Activated naive CD4-positive, alpha-beta T cell treated with anti-CD3 and anti-CD28 coated beads, Interleukin-2, amount 50 U/mL, for 72 hours (primary cell): ENCODE measurements around the gene SPATA45. TPM values are rescaled to one million over a fixed set of nuclear protein-coding genes. Genes with fewer than 3 reads are reported as not detected.
A peak's percentile ranks its signal among the peaks of the same experiment; 100 is the strongest.
"Not testable (repeated sequence)": the region's sequence is repeated elsewhere in the genome, so short reads cannot be mapped to it uniquely, and the experiment has no call there.

Source experiments
- ATAC-seq, 2 donors: fragments of 150-1000 bp; cut with Tn5 transposase; 2 replicates each; pipeline ENCODE4 v1.10.0; 2021; ENCODE audit warnings: mild to moderate bottlenecking in 2 of 2, moderate library complexity in 2 of 2
- DNase-seq, 2 donors: peaks; one replicate each; pipeline ENCODE4 v3.0.0; 2021 to 2022; ENCODE audit warnings: low spot score in 2 of 2
- H3K27ac Mint-ChIP-seq, 2 donors: one replicate each; pipeline ENCODE4 v1.8.0; 2022; ENCODE audit warnings: mild to moderate bottlenecking in 2 of 2, mixed read lengths in 2 of 2
- H3K36me3 Mint-ChIP-seq, 2 donors: one replicate each; pipeline ENCODE4 v1.8.0; 2022; ENCODE audit warnings: mixed read lengths in 2 of 2
- H3K9me3 Mint-ChIP-seq, 2 donors: one replicate each; pipeline ENCODE4 v1.8.0; 2022; ENCODE audit warnings: mixed read lengths in 2 of 2
- total RNA-seq, 2 donors: library from RNA; stranded (reverse); gene quantifications; one replicate each; pipeline ENCODE4 v1.2.3, GENCODE V29; 2022

Gene SPATA45
- total RNA-seq, 2 donors from 2014 or later, result not detected

GRCh38 chr1:212852105-212852688 is 4.7 kb upstream of the SPATA45 start:
- DNase-seq (no peak), ATAC-seq (no peak)
- Mint-ChIP-seq H3K27ac (no peak overlapping the region), H3K36me3 (peaks cover 0 to 10% of the 10 kb centered on the region in 2 donors), H3K9me3 (peaks cover 3 to 5% of the 10 kb centered on the region in 2 donors)

DNA sequence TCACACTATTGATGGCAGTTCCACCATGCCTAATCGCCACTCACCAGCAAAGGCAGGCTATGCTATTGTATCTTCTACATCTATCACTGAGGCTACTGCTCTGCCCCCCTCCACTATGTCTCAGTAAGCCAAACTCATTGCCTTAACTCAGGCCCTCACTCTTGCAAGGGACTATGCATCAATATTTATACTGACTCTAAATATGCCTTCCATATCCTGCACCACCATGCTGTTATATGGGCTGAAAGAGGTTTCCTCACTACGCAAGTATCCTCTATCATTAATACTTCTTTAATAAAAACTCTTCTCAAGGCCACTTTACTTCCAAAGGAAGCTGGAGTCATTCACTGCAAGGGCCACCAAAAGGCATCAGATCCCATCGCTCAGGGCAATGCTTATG is 2.9 kb downstream of the SPATA45 start:
- not testable (repeated sequence) for ATAC-seq, H3K36me3 Mint-ChIP-seq, DNase-seq, H3K27ac Mint-ChIP-seq, H3K9me3 Mint-ChIP-seq

GRCh38 chr1:212838145-212838544 is 9.3 kb downstream of the SPATA45 start:
- H3K9me3 Mint-ChIP-seq, result no peaks in the 10 kb centered on the region
- ATAC-seq (no peak), DNase-seq (no peak)
- no peaks in the 10 kb centered on the region for H3K36me3 Mint-ChIP-seq
- no peak overlapping the region for H3K27ac Mint-ChIP-seq

- ATAC-seq (peak in 1 of 2 donors; percentile 18), DNase-seq (peak in 1 of 2 donors; percentile 7)
- not testable (repeated sequence) for H3K9me3 Mint-ChIP-seq, H3K27ac Mint-ChIP-seq, H3K36me3 Mint-ChIP-seq
Measured at GRCh38 chr1:212833211-212834207, 13.9 kb downstream of the SPATA45 start.

DNA sequence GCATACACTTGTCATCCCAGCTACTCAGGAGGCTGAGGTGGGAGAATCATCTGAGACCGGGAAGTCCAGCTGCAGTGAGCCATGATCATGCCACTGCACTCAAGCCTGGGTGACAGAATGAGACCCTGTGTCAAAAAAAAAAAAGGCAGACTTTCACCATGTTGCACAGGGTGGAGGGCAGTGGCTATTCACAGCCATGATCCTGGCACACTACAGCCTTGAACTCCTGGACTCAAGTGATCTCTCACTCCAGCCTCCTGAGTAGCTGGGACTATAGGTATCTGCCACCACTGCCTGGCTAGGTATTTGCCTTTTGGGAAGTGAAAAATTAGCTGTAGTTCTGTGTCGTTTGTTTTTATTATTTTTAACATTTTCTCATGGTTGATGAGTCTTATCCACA is 19.1 kb downstream of the SPATA45 start:
- H3K9me3 Mint-ChIP-seq, result peaks cover 13 to 20% of the 10 kb centered on the region in 2 donors
- H3K36me3 Mint-ChIP-seq, result peaks cover 17 to 33% of the 10 kb centered on the region in 2 donors
- ATAC-seq (no peak), DNase-seq (no peak)
- H3K27ac Mint-ChIP-seq, result no peak overlapping the region

DNA sequence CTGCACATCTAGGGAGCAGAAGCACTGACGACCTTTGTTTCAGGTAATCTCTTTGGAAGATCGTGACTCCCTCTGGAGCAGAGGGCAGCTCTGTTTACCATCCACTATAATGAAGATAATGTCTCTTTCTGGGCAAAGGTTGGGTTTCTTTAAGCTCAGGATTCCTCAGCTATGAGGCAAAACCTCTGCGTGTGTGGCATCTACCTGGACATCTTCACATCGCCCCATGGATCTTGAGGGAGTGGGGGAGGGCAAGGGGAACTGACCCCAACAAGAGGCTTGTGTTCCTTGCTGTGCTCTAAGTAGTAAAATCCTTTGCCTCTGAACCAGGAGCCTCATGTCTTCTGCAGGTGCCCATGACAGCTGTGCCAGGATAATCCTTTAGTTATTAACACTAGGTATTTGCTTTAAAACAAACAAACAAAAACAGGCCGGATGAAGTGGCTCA is 19.6 kb downstream of the SPATA45 start:
- H3K9me3 Mint-ChIP-seq, result peaks cover 13 to 20% of the 10 kb centered on the region in 2 donors
- peaks cover 17 to 33% of the 10 kb centered on the region in 2 donors for H3K36me3 Mint-ChIP-seq
- DNase-seq (no peak), ATAC-seq (no peak)
- H3K27ac Mint-ChIP-seq, result no peak overlapping the region

- peaks cover 17 to 33% of the 10 kb centered on the region in 2 donors for H3K36me3 Mint-ChIP-seq
- no peak overlapping the region for H3K27ac Mint-ChIP-seq
- peaks cover 13 to 20% of the 10 kb centered on the region in 2 donors for H3K9me3 Mint-ChIP-seq
- DNase-seq, result no peak
- no peak for ATAC-seq
Measured at GRCh38 chr1:212827171-212827776, 20.2 kb downstream of the SPATA45 start.

DNA sequence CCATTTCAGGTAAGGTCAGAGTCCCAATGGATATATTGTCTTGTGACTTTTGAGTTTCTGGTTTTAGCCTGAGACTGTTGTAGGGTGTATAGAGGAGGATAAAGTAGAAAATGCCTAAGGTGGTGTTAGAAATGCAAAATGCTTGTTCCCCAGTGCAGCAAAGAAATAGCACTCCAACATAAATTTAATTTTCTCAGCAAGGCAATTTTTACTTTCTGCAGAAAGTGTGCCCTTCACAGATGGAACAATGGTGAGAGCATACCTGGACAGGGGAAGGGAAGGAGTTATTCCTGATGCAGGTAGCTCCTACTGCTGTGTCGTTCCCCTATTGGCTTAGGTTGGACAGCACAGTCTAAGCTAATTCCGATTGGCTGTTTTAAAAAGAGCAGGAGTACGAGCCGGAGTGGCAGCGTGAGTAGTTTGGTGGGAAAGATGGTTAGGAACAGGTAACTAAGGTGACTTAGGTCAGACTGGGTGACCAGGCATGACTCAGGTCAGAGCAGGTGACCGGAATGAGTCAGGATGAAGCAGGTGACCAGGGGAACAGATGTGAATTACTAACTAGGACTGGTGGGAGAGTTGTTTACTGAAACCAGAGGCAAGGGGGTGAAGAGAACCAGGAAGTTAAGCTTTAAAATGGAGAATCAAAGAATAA is 21.5 kb downstream of the SPATA45 start:
- H3K27ac Mint-ChIP-seq, result peak overlapping the region in 1 of 2 donors; percentile 28
- peaks cover 13 to 20% of the 10 kb centered on the region in 2 donors for H3K9me3 Mint-ChIP-seq
- no peak for DNase-seq
- ATAC-seq, result no peak
- peaks cover 17 to 33% of the 10 kb centered on the region in 2 donors for H3K36me3 Mint-ChIP-seq

GRCh38 chr1:212824201-212824600 is 23.2 kb downstream of the SPATA45 start:
- ATAC-seq, result no peak
- Mint-ChIP-seq H3K36me3 (peaks cover 17 to 33% of the 10 kb centered on the region in 2 donors), H3K27ac (no peak overlapping the region), H3K9me3 (peaks cover 13 to 20% of the 10 kb centered on the region in 2 donors)
- DNase-seq, result no peak

DNA sequence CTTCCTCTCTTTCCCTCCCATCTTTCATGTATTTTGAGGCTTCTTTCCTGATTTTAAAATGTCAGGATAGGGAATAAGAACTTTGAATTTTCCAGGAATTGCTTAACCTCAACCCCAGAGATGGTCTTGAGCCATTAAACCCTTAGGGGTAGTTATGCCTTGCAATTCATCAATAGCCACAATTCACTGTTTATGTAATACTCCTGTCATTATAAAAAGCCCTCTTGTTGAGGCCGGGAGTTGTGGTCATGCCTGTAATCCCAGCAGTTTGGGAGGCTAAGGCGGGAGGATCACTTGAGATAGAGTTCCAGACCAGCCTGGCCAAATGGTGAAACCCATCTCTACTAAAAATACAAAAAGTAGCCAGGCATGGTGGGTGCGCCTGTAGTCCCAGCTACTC is 24.5 kb downstream of the SPATA45 start:
- Mint-ChIP-seq H3K27ac (no peak overlapping the region), H3K9me3 (peaks cover 13 to 20% of the 10 kb centered on the region in 2 donors), H3K36me3 (peaks cover 17 to 33% of the 10 kb centered on the region in 2 donors)
- ATAC-seq (no peak), DNase-seq (no peak)

DNA sequence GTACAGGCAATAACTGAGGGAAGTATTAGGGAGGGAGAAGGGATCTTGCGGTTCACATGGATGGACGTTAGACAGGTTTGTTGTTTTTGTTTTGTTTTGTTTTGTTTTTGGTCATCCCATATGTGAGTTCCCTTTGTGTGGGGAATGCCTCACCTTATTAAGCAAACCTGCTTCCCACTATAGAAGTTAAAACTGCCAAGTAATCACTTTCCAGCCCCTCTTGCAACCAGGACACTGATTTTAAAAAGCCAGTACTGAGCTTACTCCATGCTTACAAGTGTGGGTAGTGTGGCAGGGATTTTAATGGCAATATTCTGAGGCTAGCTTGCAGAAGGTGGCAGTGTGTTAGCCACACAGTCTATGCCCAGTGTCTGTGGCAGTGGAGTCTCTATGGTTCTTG is 26.5 kb downstream of the SPATA45 start:
- ATAC-seq (no peak), DNase-seq (no peak)
- no peak overlapping the region for H3K27ac Mint-ChIP-seq
- H3K36me3 Mint-ChIP-seq, result peaks cover 12 to 20% of the 10 kb centered on the region in 2 donors
- peaks cover 10% of the 10 kb centered on the region in 2 donors for H3K9me3 Mint-ChIP-seq

GRCh38 chr1:212819726-212820125 is 27.7 kb downstream of the SPATA45 start:
- Mint-ChIP-seq H3K9me3 (peaks cover 3 to 4% of the 10 kb centered on the region in 2 donors), H3K27ac (no peak overlapping the region), H3K36me3 (peaks cover 6 to 10% of the 10 kb centered on the region in 2 donors)
- ATAC-seq (peak in 1 of 2 donors; percentile 67), DNase-seq (no peak)

GRCh38 chr1:212816567-212817278 is 30.7 kb downstream of the SPATA45 start:
- no peaks in the 10 kb centered on the region for H3K9me3 Mint-ChIP-seq
- DNase-seq (no peak), ATAC-seq (no peak)
- no peak overlapping the region for H3K27ac Mint-ChIP-seq
- no peaks in the 10 kb centered on the region for H3K36me3 Mint-ChIP-seq

DNA sequence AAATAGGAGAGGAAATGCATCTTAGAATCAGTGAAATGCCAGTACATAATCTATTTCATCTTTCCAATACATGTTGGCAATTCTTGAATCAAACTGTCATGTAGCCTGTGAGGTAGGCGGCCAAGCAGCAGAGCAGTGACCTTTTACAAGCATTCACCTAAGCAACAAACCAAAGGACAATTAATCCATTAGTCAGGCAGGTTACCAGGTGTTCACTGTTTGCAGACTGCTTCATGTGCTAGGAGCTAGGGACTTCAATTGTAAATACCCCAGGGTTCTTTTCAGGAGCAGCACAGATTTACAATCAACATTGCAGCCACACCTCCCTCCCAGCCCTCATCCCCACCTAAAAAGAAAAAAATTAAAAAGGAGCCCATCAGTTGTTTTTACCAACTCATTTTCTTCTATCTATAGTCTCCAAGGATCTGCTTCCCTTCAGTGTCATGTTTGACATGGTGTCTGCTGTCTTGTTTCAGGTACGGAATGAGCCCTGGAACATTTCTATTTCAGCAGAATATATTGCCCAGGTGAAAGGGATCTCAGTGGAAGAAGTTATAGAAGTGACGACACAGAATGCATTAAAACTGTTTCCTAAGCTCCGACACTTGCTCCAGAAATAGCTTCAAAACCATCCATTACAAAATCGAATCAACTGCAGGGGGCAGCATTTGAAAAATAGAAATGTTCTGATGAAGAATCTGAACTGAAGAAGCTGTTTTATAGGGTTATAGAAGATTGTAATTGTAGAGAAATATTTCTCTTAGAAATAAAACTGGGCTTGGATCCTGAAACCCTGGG is 32.7 kb downstream of the SPATA45 start:
- ATAC-seq, result no peak
- Mint-ChIP-seq H3K36me3 (no peaks in the 10 kb centered on the region), H3K9me3 (no peaks in the 10 kb centered on the region), H3K27ac (no peak overlapping the region)
- DNase-seq, result no peak

- Mint-ChIP-seq H3K9me3 (no peaks in the 10 kb centered on the region), H3K36me3 (peaks cover 0 to 6% of the 10 kb centered on the region in 2 donors), H3K27ac (no peak overlapping the region)
- no peak for ATAC-seq
- no peak for DNase-seq
Measured at GRCh38 chr1:212805767-212806166, 41.7 kb downstream of the SPATA45 start.
